Measurements from ENCODE around the gene TMBIM1.

- no peak for TF ChIP-seq EP300 (IDR thresholded peaks at IDR 0.05)
- TF ChIP-seq POLR2AphosphoS5 (IDR thresholded peaks at IDR 0.05) = no peak
- TF ChIP-seq CTCF (IDR thresholded peaks at IDR 0.05) = no peak
Measured at GRCh38 chr2:218293715-218294429, 1.6 kb upstream of the TMBIM1 start.
